Hematopoietic multipotent progenitor cell treated with erythropoietin and hydrocortisone succinate and interleukin-3 and kit ligand, for 6 days (in vitro differentiated cells): Measurements from ENCODE around the gene FH.

Experiments used
- DNase-seq: peaks from one replicate; pipeline ENCODE4 v3.0.0-alpha.2; 2015

FH gene

GRCh38 chr1:241519308-241520079 is at the start of gene FH:
TSS of gene FH (minus strand) at chr1:241519755. CDS start at chr1:241519722, 33 bp downstream.
- DNase-seq: peak; percentile 100

DNA sequence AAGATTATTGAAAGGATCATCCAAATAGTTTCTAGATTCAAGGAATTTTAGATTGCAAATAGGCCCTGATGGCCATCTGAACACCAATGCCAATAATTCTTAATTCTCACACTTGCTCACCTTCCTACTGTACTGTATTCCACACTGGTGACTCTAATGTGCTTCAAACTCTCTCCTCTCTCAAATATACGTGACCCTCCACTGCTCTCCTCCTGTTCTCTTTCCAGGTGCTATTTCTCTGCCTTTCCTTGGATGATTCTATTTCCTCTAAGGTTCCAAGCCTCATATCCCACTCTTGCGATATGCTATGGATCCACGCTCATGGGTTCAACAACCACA is 41.3 kb upstream of the FH start:
- DNase-seq: no peak

GRCh38 chr1:241560146-241560848 is 40.7 kb upstream of the FH start:
- DNase-seq: peak; percentile 9

DNA sequence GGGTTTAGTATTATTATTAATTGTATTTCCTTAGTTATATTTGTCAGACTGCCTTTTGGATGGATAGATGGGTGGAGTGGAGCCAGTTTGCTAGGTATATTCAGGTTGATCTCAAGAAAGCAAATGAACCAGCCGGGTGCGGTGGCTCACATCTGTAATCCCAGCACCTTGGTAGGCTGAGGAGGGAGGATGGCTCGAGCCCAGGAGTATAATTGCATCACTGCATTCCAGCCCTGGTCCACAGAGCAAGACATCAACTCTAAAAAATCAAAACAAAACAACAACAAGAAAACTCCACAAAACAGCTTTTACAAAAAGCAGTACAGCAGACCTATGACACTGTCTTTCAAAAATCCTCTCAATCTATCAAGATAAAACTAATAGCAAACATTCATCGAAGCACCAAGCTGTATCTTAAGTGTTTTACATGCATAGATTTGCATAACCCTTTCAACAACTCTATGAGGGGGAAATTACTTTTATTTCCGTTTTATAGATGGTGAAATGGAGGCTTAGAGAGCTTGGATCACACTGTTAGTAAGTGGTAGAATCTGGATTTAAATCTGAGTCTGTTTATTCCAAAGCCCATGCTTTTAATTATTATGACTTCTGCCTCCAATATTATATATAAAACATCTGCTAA is 38.1 kb upstream of the FH start:
- no peak for DNase-seq

GRCh38 chr1:241557031-241557430 is 37.5 kb upstream of the FH start:
- no peak for DNase-seq

DNA sequence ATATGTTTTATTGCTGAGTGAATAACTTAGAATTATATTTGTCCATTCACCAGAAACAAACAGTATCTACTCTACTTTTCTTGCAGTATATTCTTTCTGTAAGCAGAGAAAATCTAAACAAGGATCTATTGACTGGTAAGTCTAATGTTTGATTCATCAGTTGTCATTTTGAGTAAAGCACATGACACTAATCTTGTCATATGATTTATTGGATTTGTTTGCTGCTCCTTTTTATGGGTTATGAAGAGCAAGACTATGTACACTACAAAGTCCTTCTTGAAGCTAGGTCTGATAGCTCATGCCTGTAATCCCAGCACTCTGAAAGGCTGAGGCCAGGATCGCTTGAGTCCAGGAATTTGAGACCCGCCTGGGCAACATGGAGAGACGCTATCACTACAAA is 36.0 kb upstream of the FH start:
- DNase-seq: no peak

DNA sequence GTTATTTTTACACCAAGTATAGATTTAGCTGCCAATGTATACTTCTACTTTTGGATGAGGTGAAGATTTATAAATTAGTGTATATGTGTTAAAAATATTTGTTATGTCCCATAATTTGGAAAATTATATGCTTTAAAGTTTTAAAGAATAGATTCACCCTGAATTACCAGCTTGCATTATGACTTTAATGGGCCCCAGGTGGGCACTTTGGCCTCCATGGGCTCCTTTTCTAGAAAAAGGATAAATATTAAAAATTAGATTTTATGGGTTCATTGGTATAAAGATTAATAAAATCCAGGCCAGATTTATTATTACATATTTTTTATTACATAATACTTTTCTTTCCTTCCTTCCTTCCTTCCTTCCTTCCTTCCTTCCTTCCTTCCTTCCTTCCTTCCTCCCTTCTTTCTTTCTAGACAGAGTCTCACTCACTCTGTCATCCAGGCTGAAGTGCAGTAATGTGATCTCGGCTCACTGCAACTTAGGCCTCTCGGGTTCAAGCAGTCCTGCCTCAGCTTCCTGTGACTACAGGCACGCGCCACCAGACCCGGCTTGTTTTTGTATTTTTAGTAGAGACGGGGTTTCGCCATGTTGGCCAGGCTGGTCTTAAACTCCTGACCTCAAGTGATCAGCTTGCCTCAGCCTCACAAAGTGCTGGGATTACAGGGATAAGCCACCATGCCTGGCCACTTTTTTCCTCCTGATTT is 34.5 kb upstream of the FH start:
- DNase-seq: no peak

DNA sequence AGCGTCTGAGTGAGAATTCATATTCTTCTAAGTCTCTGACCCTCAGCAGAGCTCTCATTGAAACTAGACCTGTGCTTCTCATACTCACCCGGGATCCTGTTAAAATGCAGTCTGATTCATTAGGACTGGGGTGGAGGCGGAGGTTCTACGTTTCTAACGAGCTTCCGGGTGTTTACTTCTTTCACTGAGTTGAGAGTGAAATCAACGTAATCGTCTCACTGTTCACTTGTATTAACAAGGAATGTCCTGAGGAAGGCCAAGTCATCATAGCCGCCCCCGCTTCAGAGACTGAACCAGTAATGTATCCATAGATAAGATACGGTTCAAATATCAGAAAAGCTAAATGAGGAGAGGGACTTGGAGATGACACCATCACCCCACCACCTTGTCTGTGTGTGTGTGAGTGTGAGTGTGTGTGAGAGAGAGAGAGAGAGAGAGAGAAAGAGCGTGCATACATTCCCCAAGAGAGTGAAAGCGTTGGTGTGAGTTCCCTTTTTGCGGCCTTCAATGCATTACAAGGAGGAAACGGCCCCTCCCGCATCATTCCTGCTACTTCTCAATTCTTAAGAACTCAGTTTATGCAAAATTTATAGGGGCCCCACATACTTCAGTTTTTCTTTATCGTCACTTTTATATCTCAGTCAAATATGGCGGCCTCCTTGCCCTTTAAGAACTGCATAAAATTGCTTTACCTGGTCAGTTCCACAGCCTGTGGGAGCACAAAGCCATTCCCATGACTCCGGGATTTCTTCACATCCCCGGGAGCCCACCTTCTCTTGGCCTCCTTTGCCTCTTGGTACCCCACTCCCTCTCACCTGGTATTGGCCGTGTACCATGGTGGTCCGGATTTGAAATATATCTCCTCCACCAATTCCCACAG is 32.4 kb upstream of the FH start:
- DNase-seq: peak; percentile 74

DNA sequence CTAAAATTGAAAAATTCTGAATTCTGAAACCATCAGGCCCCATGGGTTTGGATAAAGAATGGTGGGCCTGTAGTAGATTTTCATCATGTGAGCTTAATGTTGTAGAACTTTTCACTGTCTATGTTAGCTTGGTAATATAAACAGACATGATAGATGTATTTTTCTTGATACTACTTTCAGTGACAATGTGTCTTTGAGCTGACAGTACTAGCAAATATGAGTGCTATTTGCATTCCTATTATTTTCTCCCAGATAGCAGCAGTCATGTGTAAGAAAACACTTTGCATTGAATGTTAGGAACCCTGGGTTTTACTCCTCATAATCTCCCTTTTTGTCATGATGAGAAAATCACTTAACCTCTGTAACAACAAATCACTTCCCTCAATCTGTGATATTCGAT is 30.8 kb upstream of the FH start:
- no peak for DNase-seq

GRCh38 chr1:241548008-241548407 is 28.5 kb upstream of the FH start:
- DNase-seq: no peak

DNA sequence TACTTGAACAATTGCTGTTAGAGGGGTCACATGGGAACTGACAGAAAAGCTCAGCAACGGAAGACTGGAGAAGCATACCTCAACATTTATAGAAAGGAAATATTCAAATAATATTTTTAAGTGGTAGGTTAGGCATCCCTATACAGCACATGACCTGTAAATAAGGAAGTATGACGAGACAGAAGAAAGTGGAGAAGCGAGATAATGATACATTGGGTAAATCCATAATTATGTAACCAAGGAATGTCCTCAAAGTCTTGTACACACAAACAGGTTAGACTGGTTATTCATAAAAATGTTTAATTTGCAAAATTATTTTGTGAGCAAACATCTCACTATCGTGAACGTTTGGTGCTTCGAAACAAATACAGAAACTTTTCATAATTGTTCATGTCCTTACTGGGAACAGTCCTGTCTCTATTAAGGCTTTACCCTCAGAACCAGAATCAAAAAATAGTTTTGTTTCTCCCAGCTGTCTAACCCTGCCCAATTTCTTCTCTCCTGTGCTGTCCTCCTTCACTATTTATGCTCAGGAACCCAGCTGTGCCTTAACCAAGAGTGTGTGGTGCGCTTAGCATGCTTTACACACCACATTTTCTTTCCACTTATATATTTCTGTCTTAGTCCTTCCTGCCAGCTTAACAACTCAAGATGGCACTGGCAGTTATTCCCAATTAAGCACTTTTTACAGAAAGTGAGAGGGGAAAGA is 22.8 kb upstream of the FH start:
- no peak for DNase-seq

GRCh38 chr1:241536969-241537368 is 17.4 kb upstream of the FH start:
- DNase-seq: no peak

- DNase-seq: no peak
These were observed 16.7 kb upstream of the FH start for GRCh38 chr1:241536304-241536703.

- DNase-seq: no peak
These were observed 14.0 kb upstream of the FH start for GRCh38 chr1:241533326-241534115.

GRCh38 chr1:241532864-241533263 is 13.3 kb upstream of the FH start:
- no peak for DNase-seq

DNA sequence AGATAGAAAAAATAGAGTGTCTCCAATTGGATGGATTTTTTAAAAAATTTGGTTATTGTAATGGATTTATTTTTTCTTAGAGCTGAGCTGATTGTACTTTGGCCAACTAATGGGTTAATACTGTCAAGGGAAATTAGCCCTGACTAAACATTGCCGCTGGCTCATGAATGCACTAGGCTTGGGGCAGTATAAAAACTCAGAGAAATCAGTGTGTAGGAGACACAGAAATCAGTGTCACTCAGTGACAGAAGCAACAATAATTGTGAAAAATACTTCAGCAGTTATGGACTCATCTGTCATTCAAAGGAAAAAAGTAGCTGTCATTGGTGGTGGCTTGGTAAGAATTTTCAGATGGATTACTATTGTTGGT is 12.6 kb upstream of the FH start, which contains the start of gene KMO:
KMO (plus strand) TSS at position 217 of the 370 bp plus-strand sequence; CDS start at position 284, 67 bp downstream.
- peak; percentile 38 for DNase-seq

- peak; percentile 94 for DNase-seq
These were observed 11.9 kb upstream of the FH start for GRCh38 chr1:241531195-241532161.

DNA sequence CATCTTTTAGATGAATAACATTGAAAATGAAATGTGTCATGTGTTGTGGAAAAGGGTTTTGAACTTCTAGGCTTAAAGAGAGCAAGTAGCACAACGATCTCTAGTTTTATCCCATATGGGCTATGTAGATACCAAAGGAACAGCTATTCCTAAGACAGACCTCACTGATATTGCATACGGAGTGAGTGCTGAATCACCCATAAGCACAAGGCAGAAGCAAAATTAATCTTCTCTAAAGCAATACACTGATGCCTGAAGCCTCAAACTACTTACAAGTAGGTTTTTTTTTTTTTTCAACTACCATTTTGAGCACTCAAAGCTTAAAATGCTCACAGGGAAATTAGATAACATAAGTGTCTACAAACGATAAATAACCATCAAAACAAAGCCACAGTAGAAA is 7.6 kb upstream of the FH start:
- DNase-seq: peak; percentile 17

GRCh38 chr1:241525026-241525425 is 5.5 kb upstream of the FH start:
- no peak for DNase-seq

DNA sequence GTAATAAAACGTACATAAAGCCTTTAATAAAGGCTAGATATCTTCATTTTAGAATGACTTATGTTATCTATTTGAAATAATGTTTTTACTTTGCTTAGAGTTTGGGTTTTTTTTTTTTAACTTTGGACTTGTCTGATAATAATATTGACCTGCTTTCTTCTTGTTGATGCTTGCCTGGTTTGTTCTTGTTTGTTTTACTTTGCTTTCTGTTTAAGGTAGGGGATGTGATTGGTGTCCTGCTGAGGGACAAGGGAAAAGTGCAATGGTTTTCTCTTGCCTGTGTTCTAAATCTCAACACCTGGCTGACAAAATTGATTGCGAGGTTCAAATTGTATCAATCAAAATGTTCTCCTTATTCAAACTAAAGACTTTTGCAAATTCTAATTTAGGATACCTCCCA is 2.2 kb upstream of the FH start:
- DNase-seq: no peak
